ENCODE measurements around the gene SLC9A1. TPM values are rescaled to one million over a fixed set of nuclear protein-coding genes. Genes with fewer than 3 reads are reported as not detected.
A peak's percentile ranks its signal among the peaks of the same experiment; 100 is the strongest.
"Not testable (repeated sequence)": the region's sequence is repeated elsewhere in the genome, so short reads cannot be mapped to it uniquely, and the experiment has no call there.

Gene SLC9A1
- total and polyA plus RNA-seq, 12 donors = 3.1 to 49.0 (median 28.4) TPM

DNA sequence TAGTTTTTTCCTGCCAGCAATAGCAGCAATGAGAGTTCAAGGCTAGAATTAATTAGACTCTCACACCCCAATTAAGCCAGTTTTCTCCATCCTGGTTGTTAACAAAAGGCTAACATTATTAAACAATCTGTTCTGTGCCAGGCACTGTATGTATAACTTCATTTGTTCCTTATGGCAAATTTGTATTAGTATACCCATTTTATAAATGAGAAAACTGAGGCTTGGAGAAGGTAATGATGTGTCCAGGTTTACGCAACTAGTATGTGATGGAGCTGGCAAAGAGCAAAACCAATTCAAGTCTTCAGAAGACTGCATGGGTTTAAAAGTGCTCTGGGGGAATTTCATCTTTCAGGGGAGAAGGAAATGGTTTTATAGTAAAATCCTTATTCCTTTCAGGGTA is 38.3 kb upstream of the SLC9A1 start:
- no peaks in the 10 kb centered on the region for H3K9me3 ChIP-seq (replicated peaks in 1 of 3)
- no peak overlapping the region for H3K27ac ChIP-seq
- H3K36me3 ChIP-seq (replicated peaks in 1 of 2) = no peaks in the 10 kb centered on the region
- no peak for DNase-seq
- no peak overlapping the region for H3K4me3 ChIP-seq
- intact Hi-C loops (cut with DNase I) = loop anchor here in 1 of 2 donors (10.0 kb wide), 2 partner anchors 88 to 92 kb away; no protein-coding TSS in a partner anchor
- H3K27me3 ChIP-seq = no peaks in the 10 kb centered on the region
- H3K4me1 ChIP-seq (replicated peaks in 1 of 2) = peaks cover 9 to 20% of the 10 kb centered on the region in 2 donors
- no peak for TF ChIP-seq POLR2A (IDR thresholded peaks at IDR 0.05)
- TF ChIP-seq, protein P1, sequence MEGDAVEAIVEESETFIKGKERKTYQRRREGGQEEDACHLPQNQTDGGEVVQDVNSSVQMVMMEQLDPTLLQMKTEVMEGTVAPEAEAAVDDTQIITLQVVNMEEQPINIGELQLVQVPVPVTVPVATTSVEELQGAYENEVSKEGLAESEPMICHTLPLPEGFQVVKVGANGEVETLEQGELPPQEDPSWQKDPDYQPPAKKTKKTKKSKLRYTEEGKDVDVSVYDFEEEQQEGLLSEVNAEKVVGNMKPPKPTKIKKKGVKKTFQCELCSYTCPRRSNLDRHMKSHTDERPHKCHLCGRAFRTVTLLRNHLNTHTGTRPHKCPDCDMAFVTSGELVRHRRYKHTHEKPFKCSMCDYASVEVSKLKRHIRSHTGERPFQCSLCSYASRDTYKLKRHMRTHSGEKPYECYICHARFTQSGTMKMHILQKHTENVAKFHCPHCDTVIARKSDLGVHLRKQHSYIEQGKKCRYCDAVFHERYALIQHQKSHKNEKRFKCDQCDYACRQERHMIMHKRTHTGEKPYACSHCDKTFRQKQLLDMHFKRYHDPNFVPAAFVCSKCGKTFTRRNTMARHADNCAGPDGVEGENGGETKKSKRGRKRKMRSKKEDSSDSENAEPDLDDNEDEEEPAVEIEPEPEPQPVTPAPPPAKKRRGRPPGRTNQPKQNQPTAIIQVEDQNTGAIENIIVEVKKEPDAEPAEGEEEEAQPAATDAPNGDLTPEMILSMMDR (IDR thresholded peaks at IDR 0.05) = no peak
- WGBS, 4 donors = 98 to 100% (median 100%) methylated on average over 1 of the region's 1 CpG

DNA sequence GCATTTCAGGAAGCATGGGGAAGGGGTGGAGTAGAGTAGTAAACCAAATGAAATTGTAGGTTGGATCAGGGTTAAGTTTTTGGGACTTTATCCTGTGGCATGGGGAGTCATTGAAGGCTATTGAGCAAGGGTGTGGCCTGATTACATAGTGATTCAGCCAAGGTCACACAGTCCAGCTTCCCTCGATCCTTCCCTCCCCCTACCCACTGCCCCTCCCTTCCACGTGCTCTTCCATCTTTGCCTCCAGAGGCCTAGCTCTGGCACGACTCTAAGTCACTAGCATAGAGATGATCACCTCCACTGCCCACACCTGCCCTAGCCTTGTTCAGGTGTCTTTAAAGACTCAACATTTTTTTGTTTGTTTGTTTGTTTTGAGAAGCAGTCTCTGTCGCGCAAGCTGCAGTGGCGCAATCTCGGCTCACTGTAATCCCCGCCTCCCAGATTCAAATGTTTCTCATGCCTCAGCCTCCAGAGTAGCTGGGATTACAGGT is 37.2 kb upstream of the SLC9A1 start:
- Histone ChIP-seq H3K4me1 (replicated peaks in 1 of 2) (peaks cover 9 to 15% of the 10 kb centered on the region in 2 donors), H3K27me3 (no peaks in the 10 kb centered on the region), H3K36me3 (replicated peaks in 1 of 2) (no peaks in the 10 kb centered on the region), H3K4me3 (no peak overlapping the region), H3K27ac (no peak overlapping the region), H3K9me3 (replicated peaks in 1 of 3) (no peaks in the 10 kb centered on the region)
- intact Hi-C loops (cut with DNase I) = loop anchor here in 1 of 2 donors (10.0 kb wide), 2 partner anchors 87 to 93 kb away; no protein-coding TSS in a partner anchor
- 57 to 63% (median 58%) methylated on average over 8 of the region's 8 CpGs for WGBS, 4 donors
- peak in 6 of 7 donors; percentile 35 to 63 (median 51) for DNase-seq
- no peak for TF ChIP-seq POLR2A (IDR thresholded peaks at IDR 0.05)
- TF ChIP-seq, protein P1 (IDR thresholded peaks at IDR 0.05) = no peak

DNA sequence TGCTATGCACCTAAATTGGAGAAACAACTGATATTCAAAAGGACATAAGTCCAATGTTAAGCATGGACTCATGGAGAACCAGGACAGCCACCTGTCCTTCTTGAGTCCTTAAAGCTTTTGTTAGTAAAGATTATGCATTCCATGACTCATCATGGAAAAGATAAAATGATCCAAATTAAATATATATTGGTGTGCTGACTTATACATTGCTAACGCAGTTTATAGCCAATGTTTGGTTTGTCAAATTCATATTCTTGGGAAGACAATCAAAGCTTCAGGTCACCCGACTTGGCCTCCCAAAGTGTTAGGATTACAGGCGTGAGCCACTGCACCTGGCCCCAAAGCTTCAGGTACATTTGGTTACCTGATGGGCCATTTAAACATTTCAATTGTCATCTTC is 29.7 kb upstream of the SLC9A1 start:
- DNase-seq; H3K27ac ChIP-seq; intact Hi-C loops (cut with DNase I); H3K9me3 ChIP-seq (replicated peaks in 1 of 3); H3K36me3 ChIP-seq (replicated peaks in 1 of 2); H3K4me3 ChIP-seq; H3K27me3 ChIP-seq; H3K4me1 ChIP-seq (replicated peaks in 1 of 2): not testable (repeated sequence)
- 70 to 87% (median 82%) methylated on average over 3 of the region's 3 CpGs for WGBS, 4 donors

DNA sequence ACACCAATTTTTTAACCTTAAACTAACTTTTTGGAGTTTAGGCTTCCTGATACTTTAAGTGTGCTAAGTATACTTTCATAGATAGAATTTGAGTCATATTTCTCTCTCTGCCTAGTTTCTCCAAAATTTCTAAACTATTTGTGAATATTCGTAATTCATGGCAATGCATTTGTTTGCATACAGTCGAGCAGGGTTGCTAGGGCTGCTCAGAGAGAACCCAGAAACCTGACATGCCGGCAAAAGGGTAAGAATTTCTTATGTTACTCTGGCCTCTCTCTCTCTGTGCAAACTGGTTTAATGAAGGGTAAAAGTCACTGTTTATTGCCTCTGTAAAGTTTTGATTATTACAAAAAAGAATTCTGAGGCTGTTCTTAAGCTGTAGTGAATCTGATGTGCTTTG is 25.1 kb upstream of the SLC9A1 start:
- intact Hi-C loops (cut with DNase I) = no loop called here
- DNase-seq = no peak
- Histone ChIP-seq H3K4me3 (no peak overlapping the region), H3K27ac (no peak overlapping the region), H3K4me1 (replicated peaks in 1 of 2) (no peaks in the 10 kb centered on the region), H3K9me3 (replicated peaks in 1 of 3) (no peaks in the 10 kb centered on the region), H3K36me3 (replicated peaks in 1 of 2) (no peaks in the 10 kb centered on the region), H3K27me3 (no peaks in the 10 kb centered on the region)
- WGBS, 4 donors = 62 to 88% (median 75%) methylated on average over 3 of the region's 3 CpGs
- TF ChIP-seq POLR2A (IDR thresholded peaks at IDR 0.05) = no peak
- TF ChIP-seq, protein P1 (IDR thresholded peaks at IDR 0.05) = no peak

DNA sequence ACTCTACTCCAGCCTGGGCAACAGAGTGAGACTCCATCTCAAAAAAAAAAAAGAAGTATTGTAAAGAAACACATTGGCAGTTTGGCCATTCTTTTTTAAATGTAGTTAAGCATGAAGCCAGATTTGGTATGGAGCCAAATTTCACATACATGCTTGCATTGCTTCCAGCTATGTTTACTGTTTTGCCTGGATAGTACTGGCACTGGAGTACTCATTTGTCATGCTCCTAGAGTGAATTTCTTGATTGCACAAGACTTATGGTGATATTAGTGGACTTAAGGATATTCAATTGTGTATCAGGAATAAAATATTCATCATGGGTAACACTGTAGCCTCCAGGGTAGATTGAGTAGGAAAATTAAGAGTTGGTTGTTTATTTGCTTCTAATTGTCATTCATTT is 24.5 kb upstream of the SLC9A1 start:
- Histone ChIP-seq H3K9me3 (replicated peaks in 1 of 3) (no peaks in the 10 kb centered on the region), H3K4me1 (replicated peaks in 1 of 2) (no peaks in the 10 kb centered on the region), H3K27ac (no peak overlapping the region), H3K27me3 (no peaks in the 10 kb centered on the region), H3K4me3 (no peak overlapping the region), H3K36me3 (replicated peaks in 1 of 2) (no peaks in the 10 kb centered on the region)
- TF ChIP-seq, protein P1 (IDR thresholded peaks at IDR 0.05) = no peak
- no peak for TF ChIP-seq POLR2A (IDR thresholded peaks at IDR 0.05)
- DNase-seq = no peak
- intact Hi-C loops (cut with DNase I) = no loop called here

All from adrenal gland (tissue), 12 donors.